MM.1S (cell line): ENCODE measurements around the gene OXT.

Experiments
- EZH2 ChIP-seq: fragments of 300-600 bp; sonication (generic); optimal IDR thresholded peaks from 2 replicates; pipeline ENCODE3; 2017; ENCODE audit warnings: low read depth, mild to moderate bottlenecking, antibody characterized with exemption, low read length, mixed read lengths
- EZH2phosphoT487 ChIP-seq: fragments of 300-600 bp; sonication (generic); IDR thresholded peaks from 2 replicates; pipeline ENCODE4 v1.6.1; 2018; ENCODE audit warnings: antibody characterized with exemption, low read length
- TF ChIP-seq, protein P1 (sequence below): fragments of 300-600 bp; sonication (generic); IDR thresholded peaks from 2 replicates; pipeline ENCODE4 v1.5.1; 2016; ENCODE audit warnings: antibody characterized with exemption, low read length, mixed read lengths

DNA sequence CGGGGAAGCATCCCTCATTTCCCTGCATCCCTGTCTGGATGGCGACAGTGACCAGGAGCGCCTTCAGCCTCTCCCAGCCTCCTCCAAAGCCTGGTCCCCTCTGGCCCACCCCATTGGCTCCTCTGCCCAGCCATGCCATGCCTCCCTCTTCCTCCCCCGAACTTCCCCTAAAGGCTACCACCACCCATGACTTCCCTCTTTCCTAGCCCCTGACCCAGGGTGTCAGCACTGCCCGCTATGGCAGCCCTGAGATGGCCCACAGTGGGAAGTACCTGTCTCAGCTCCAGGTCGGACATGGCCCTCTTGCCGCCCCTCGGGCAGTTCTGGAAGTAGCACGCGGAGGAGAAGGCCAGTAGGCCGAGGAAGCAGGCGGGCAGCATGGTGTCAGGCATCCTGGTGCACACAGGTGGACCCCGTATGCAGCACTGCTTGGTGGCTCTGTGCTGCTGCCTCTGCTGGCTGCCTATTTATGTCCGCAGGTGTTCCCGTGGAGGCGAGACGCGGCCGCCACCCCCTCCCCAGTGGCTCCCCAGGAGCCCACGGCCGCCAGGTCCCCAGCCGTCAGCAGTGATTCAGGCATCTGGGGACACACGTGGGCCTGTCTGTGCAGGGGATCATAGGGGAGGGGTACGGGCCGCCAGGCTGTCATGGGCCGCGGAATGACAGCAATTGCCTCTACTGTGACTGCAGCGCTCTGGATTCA is 13.0 kb downstream of the OXT start, which contains the start of gene AVP:
- TF ChIP-seq, protein P1, sequence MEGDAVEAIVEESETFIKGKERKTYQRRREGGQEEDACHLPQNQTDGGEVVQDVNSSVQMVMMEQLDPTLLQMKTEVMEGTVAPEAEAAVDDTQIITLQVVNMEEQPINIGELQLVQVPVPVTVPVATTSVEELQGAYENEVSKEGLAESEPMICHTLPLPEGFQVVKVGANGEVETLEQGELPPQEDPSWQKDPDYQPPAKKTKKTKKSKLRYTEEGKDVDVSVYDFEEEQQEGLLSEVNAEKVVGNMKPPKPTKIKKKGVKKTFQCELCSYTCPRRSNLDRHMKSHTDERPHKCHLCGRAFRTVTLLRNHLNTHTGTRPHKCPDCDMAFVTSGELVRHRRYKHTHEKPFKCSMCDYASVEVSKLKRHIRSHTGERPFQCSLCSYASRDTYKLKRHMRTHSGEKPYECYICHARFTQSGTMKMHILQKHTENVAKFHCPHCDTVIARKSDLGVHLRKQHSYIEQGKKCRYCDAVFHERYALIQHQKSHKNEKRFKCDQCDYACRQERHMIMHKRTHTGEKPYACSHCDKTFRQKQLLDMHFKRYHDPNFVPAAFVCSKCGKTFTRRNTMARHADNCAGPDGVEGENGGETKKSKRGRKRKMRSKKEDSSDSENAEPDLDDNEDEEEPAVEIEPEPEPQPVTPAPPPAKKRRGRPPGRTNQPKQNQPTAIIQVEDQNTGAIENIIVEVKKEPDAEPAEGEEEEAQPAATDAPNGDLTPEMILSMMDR, result no peak
- no peak for TF ChIP-seq EZH2
- no peak for TF ChIP-seq EZH2phosphoT487
